Measurements from ENCODE around the gene TSKU. TPM values are rescaled to one million over a fixed set of nuclear protein-coding genes. Genes with fewer than 3 reads are reported as not detected.

The TSKU gene
- total RNA-seq, 2 experiments from 2014 or later: 1.5 to 1.8 TPM

DNA sequence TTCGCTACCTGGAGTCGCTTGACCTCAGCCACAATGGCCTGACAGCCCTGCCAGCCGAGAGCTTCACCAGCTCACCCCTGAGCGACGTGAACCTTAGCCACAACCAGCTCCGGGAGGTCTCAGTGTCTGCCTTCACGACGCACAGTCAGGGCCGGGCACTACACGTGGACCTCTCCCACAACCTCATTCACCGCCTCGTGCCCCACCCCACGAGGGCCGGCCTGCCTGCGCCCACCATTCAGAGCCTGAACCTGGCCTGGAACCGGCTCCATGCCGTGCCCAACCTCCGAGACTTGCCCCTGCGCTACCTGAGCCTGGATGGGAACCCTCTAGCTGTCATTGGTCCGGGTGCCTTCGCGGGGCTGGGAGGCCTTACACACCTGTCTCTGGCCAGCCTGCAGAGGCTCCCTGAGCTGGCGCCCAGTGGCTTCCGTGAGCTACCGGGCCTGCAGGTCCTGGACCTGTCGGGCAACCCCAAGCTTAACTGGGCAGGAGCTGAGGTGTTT is 12.8 kb downstream of the TSKU start:
- Histone ChIP-seq H3K36me3 (ENCODE audit: insufficient read depth, low read length) (no peaks in the 10 kb centered on the region), H2AFZ (ENCODE audit: low read length) (no peak overlapping the region), H3K4me3 (ENCODE audit: low read depth, low read length, poor library complexity, severe bottlenecking) (no peak overlapping the region), H3K4me1 (ENCODE audit: insufficient read depth, low read length, poor library complexity, severe bottlenecking) (no peaks in the 10 kb centered on the region), H3K79me2 (ENCODE audit: insufficient read depth, low read depth, low read length) (no peaks in the 10 kb centered on the region), H3K4me2 (ENCODE audit: low read length) (no peak overlapping the region), H3K27ac (ENCODE audit: low read depth, low read length, poor library complexity, severe bottlenecking) (no peak overlapping the region), H4K20me1 (ENCODE audit: insufficient read depth, low read length) (no peaks in the 10 kb centered on the region), H3K9me3 (ENCODE audit: low read length) (no peaks in the 10 kb centered on the region), H3K9me2 (ENCODE audit: insufficient read depth, low read length) (no peaks in the 10 kb centered on the region)
- no peak for DNase-seq (ENCODE audit: low spot score)
- intact Hi-C loops (cut with micrococcal nuclease; ENCODE audit: unreplicated experiment): no loop called here
- BruUV-seq (replicated peaks): no TSS peak
- TF ChIP-seq, protein P1, sequence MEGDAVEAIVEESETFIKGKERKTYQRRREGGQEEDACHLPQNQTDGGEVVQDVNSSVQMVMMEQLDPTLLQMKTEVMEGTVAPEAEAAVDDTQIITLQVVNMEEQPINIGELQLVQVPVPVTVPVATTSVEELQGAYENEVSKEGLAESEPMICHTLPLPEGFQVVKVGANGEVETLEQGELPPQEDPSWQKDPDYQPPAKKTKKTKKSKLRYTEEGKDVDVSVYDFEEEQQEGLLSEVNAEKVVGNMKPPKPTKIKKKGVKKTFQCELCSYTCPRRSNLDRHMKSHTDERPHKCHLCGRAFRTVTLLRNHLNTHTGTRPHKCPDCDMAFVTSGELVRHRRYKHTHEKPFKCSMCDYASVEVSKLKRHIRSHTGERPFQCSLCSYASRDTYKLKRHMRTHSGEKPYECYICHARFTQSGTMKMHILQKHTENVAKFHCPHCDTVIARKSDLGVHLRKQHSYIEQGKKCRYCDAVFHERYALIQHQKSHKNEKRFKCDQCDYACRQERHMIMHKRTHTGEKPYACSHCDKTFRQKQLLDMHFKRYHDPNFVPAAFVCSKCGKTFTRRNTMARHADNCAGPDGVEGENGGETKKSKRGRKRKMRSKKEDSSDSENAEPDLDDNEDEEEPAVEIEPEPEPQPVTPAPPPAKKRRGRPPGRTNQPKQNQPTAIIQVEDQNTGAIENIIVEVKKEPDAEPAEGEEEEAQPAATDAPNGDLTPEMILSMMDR (conservative IDR thresholded peaks at IDR 0.05; ENCODE audit: low read length): no peak
- no peak for TF ChIP-seq EZH2phosphoT487 (IDR thresholded peaks at IDR 0.05; ENCODE audit: borderline replicate concordance, low read depth, low read length)
- ChIA-PET POLR2A (no interaction called here), CTCF (ENCODE audit: unreplicated experiment) (interaction anchor here (0.6 to 1.0 kb wide), 2 partner anchors 61 to 123 kb away, joined by 4 read pairs; no protein-coding TSS in a partner anchor)

DNA sequence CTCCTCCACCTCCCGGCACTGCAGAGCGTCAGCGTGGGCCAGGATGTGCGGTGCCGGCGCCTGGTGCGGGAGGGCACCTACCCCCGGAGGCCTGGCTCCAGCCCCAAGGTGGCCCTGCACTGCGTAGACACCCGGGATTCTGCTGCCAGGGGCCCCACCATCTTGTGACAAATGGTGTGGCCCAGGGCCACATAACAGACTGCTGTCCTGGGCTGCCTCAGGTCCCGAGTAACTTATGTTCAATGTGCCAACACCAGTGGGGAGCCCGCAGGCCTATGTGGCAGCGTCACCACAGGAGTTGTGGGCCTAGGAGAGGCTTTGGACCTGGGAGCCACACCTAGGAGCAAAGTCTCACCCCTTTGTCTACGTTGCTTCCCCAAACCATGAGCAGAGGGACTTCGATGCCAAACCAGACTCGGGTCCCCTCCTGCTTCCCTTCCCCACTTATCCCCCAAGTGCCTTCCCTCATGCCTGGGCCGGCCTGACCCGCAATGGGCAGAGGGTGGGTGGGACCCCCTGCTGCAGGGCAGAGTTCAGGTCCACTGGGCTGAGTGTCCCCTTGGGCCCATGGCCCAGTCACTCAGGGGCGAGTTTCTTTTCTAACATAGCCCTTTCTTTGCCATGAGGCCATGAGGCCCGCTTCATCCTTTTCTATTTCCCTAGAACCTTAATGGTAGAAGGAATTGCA is 13.5 kb downstream of the TSKU start:
- H3K27ac ChIP-seq (ENCODE audit: low read depth, low read length, poor library complexity, severe bottlenecking): no peak overlapping the region
- H3K4me2 ChIP-seq (ENCODE audit: low read length): no peak overlapping the region
- no peaks in the 10 kb centered on the region for H3K9me2 ChIP-seq (ENCODE audit: insufficient read depth, low read length)
- BruUV-seq (replicated peaks): no TSS peak
- H3K4me1 ChIP-seq (ENCODE audit: insufficient read depth, low read length, poor library complexity, severe bottlenecking): no peaks in the 10 kb centered on the region
- TF ChIP-seq, protein P1 (conservative IDR thresholded peaks at IDR 0.05; ENCODE audit: low read length): no peak
- TF ChIP-seq EZH2phosphoT487 (IDR thresholded peaks at IDR 0.05; ENCODE audit: borderline replicate concordance, low read depth, low read length): no peak
- H3K4me3 ChIP-seq (ENCODE audit: low read depth, low read length, poor library complexity, severe bottlenecking): no peak overlapping the region
- no peaks in the 10 kb centered on the region for H4K20me1 ChIP-seq (ENCODE audit: insufficient read depth, low read length)
- H3K79me2 ChIP-seq (ENCODE audit: insufficient read depth, low read depth, low read length): no peaks in the 10 kb centered on the region
- H2AFZ ChIP-seq (ENCODE audit: low read length): no peak overlapping the region
- DNase-seq (ENCODE audit: low spot score): no peak
- H3K9me3 ChIP-seq (ENCODE audit: low read length): no peaks in the 10 kb centered on the region
- ChIA-PET POLR2A (no interaction called here), CTCF (ENCODE audit: unreplicated experiment) (no interaction called here)
- H3K36me3 ChIP-seq (ENCODE audit: insufficient read depth, low read length): no peaks in the 10 kb centered on the region
- intact Hi-C loops (cut with micrococcal nuclease; ENCODE audit: unreplicated experiment): no loop called here

Measured in OCI-LY7 (cell line).